H9 (cell line): ENCODE data around the gene MAP3K9. TPM values are rescaled to one million over a fixed set of nuclear protein-coding genes. Genes with fewer than 3 reads are reported as not detected.

Source experiments
- DNase-seq: peaks from one replicate; pipeline ENCODE4 v3.0.0-alpha.2; 2017
- H2AFZ ChIP-seq: one replicate; pipeline ENCODE4 v1.6.1; 2013; ENCODE audit warnings: mild to moderate bottlenecking, low read length, control low read depth, moderate library complexity
- H2AK5ac ChIP-seq: 2 replicates; pipeline ENCODE4 v1.6.1; 2013; ENCODE audit warnings: low read length, control low read depth, mixed read lengths; ENCODE audit not compliant: insufficient read length
- H2BK120ac ChIP-seq: one replicate; pipeline ENCODE4 v1.6.1; 2013; ENCODE audit warnings: low read depth, mild to moderate bottlenecking, low read length, control low read depth, inconsistent platforms; ENCODE audit not compliant: poor library complexity, severe bottlenecking
- H2BK12ac ChIP-seq: 2 replicates; pipeline ENCODE4 v1.6.1; 2013; ENCODE audit warnings: low read length, control low read depth, mixed read lengths, low read depth; ENCODE audit not compliant: insufficient read length
- H2BK15ac ChIP-seq: 2 replicates; pipeline ENCODE4 v1.6.1; 2013; ENCODE audit warnings: low read depth, low read length, control low read depth
- H2BK20ac ChIP-seq: one replicate; pipeline ENCODE4 v1.6.1; 2013; ENCODE audit warnings: low read depth, mild to moderate bottlenecking, low read length, control low read depth, inconsistent platforms; ENCODE audit not compliant: poor library complexity, severe bottlenecking
- H2BK5ac ChIP-seq: 2 replicates; pipeline ENCODE4 v1.6.1; 2013; ENCODE audit warnings: low read length, control low read depth, mixed read lengths; ENCODE audit not compliant: insufficient read length
- H3K14ac ChIP-seq: 2 replicates; pipeline ENCODE4 v1.6.1; 2013; ENCODE audit warnings: low read length, control low read depth; ENCODE audit not compliant: insufficient read depth
- H3K18ac ChIP-seq: 2 replicates; pipeline ENCODE4 v1.6.1; 2013; ENCODE audit warnings: low read depth, mild to moderate bottlenecking, mixed read lengths, low read length, control low read depth; ENCODE audit not compliant: insufficient read length
- H3K23ac ChIP-seq: 2 replicates; pipeline ENCODE4 v1.6.1; 2013; ENCODE audit warnings: low read length, control low read depth, mixed read lengths, low read depth; ENCODE audit not compliant: insufficient read length
- H3K23me2 ChIP-seq: 2 replicates; pipeline ENCODE4 v1.6.1; 2013; ENCODE audit warnings: low read depth, mild to moderate bottlenecking, mixed read lengths, low read length, control low read depth; ENCODE audit not compliant: insufficient read length, poor library complexity, severe bottlenecking
- H3K27ac ChIP-seq: 2 replicates; pipeline ENCODE4 v1.5.1; 2013; ENCODE audit warnings: low read length, control low read depth, mixed read lengths, low read depth; ENCODE audit not compliant: insufficient read length
- H3K27me3 ChIP-seq: 2 replicates; pipeline ENCODE4 v1.6.1; 2013; ENCODE audit warnings: low read length, control low read depth, inconsistent platforms; ENCODE audit not compliant: insufficient read depth
- H3K4ac ChIP-seq: 2 replicates; pipeline ENCODE4 v1.6.1; 2013; ENCODE audit warnings: low read depth, mild to moderate bottlenecking, control low read depth, inconsistent platforms, low read length, moderate library complexity
- H3K4me1 ChIP-seq: 2 replicates; pipeline ENCODE4 v1.6.1; 2013; ENCODE audit warnings: low read length, control low read depth, inconsistent platforms; ENCODE audit not compliant: insufficient read depth
- H3K4me2 ChIP-seq: 2 replicates; pipeline ENCODE4 v1.6.1; 2013; ENCODE audit warnings: low read length, control low read depth, mixed read lengths; ENCODE audit not compliant: insufficient read length, insufficient read depth
- H3K56ac ChIP-seq: 2 replicates; pipeline ENCODE4 v1.6.1; 2013; ENCODE audit warnings: low read depth, mild to moderate bottlenecking, mixed read lengths, low read length, control low read depth; ENCODE audit not compliant: insufficient read length
- H3K79me1 ChIP-seq: 2 replicates; pipeline ENCODE4 v1.6.1; 2013; ENCODE audit warnings: low read depth, mild to moderate bottlenecking, moderate library complexity, low read length, control low read depth, inconsistent platforms; ENCODE audit not compliant: insufficient read depth, poor library complexity, severe bottlenecking
- H3K79me2 ChIP-seq: 2 replicates; pipeline ENCODE4 v1.6.1; 2013; ENCODE audit warnings: low read length, control low read depth, inconsistent platforms; ENCODE audit not compliant: insufficient read depth
- H3K9ac ChIP-seq: 2 replicates; pipeline ENCODE4 v1.6.1; 2013; ENCODE audit warnings: low read length, control low read depth, mixed read lengths; ENCODE audit not compliant: insufficient read length; ENCODE audit errors: extremely low read depth
- H3K9me3 ChIP-seq: one replicate; pipeline ENCODE4 v1.6.1; 2013; ENCODE audit warnings: low read depth, low read length, inconsistent platforms; ENCODE audit not compliant: control insufficient read depth
- H3T11ph ChIP-seq: one replicate; pipeline ENCODE4 v1.6.1; 2013; ENCODE audit warnings: mild to moderate bottlenecking, low read length, control low read depth, inconsistent platforms
- H4K20me1 ChIP-seq: one replicate; pipeline ENCODE4 v1.6.1; 2013; ENCODE audit not compliant: control insufficient read depth, insufficient read length, insufficient read depth
- H4K5ac ChIP-seq: 2 replicates; pipeline ENCODE4 v1.6.1; 2013; ENCODE audit warnings: low read depth, mild to moderate bottlenecking, mixed read lengths, low read length, control low read depth; ENCODE audit not compliant: insufficient read length
- H4K8ac ChIP-seq: replicated peaks from 2 replicates; pipeline ENCODE4 v1.6.1; 2013; ENCODE audit warnings: low read length, control low read depth, mixed read lengths, low read depth; ENCODE audit not compliant: insufficient read length
- H4K91ac ChIP-seq: 2 replicates; pipeline ENCODE4 v1.6.1; 2013; ENCODE audit warnings: low read depth, mild to moderate bottlenecking, moderate library complexity, mixed read lengths, low read length, control low read depth; ENCODE audit not compliant: insufficient read length
- H3K27ac Mint-ChIP-seq, 3 experiments: 2 replicates in 2 of 3; 3 replicates in 1 of 3; pipeline ENCODE4 v1.8.0; 2020 to 2021; ENCODE audit warnings: mixed read lengths in 3 of 3, mild to moderate bottlenecking in 1 of 3, moderate library complexity in 1 of 3
- H3K27me3 Mint-ChIP-seq: 2 replicates; pipeline ENCODE4 v1.8.0; 2021; ENCODE audit warnings: low read depth, mild to moderate bottlenecking, moderate library complexity, mixed read lengths
- H3K36me3 Mint-ChIP-seq, 3 experiments: 2 replicates in 2 of 3; 3 replicates in 1 of 3; pipeline ENCODE4 v1.8.0; 2020 to 2021; ENCODE audit warnings: low read depth in 3 of 3, mixed read lengths in 3 of 3; ENCODE audit not compliant: insufficient read depth in 1 of 3
- H3K4me1 Mint-ChIP-seq, 2 experiments: 2 replicates each; pipeline ENCODE4 v1.8.0; 2020; ENCODE audit warnings: mixed read lengths in 2 of 2
- H3K4me3 Mint-ChIP-seq, 2 experiments: 2 replicates in 1 of 2; 3 replicates in 1 of 2; pipeline ENCODE4 v1.8.0; 2020 to 2021; ENCODE audit warnings: mild to moderate bottlenecking in 2 of 2, mixed read lengths in 2 of 2, moderate library complexity in 1 of 2
- H3K9me3 Mint-ChIP-seq, 2 experiments: 2 replicates in 1 of 2; 3 replicates in 1 of 2; pipeline ENCODE4 v1.8.0; 2020; ENCODE audit warnings: mild to moderate bottlenecking in 2 of 2, mixed read lengths in 2 of 2, moderate library complexity in 1 of 2
- WGBS: extraction: QIAGEN DNeasy Blood & Tissue Kit; methylation state at CpG from one replicate; pipeline ENCODE4 v1.1.7; 2013; ENCODE audit warnings: missing lambda C conversion rate, low lambda C conversion rate, mixed read lengths; ENCODE audit not compliant: insufficient read length; ENCODE audit errors: extremely low coverage; 5-methylcytosine and 5-hydroxymethylcytosine counted together
- total RNA-seq: library from RNA; stranded (reverse); gene quantifications from 2 replicates; pipeline ENCODE4 v1.2.1, GENCODE V29; 2021
- TF ChIP-seq, protein P1 (sequence below): fragments of 200-600 bp; sonication (generic); conservative IDR thresholded peaks from 3 replicates; pipeline ENCODE4 v1.8.0; 2021; ENCODE audit warnings: antibody characterized with exemption, mild to moderate bottlenecking

The MAP3K9 gene
- total RNA-seq, 1 experiment from 2014 or later: 20.0 TPM

DNA sequence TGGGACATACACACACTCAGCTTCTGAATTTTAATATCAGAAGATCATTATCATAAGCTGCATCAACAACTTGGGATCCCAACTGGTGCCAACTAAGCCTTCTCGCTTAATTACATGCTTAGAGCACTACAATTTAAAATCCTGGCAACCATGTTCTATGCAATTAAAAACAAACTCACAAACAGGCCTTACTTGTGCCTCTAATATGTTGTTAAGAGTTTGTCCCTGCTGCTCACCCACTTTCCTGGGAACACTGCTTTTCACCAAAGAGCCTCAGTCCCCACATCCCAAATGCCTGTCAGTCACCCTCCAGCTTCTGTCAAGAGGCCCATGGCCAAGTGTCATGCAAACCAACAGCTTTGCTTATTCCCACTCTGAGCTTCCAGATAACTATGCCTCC lies 97.9 kb downstream of the MAP3K9 start:
- H2BK12ac ChIP-seq: no peak overlapping the region
- Mint-ChIP-seq H3K9me3 (0 out of 5 replicates have a peak, but pooled peaks cover 0 to 4% of the 10 kb centered on the region in 2 experiments), H3K27me3 (no peaks in the 10 kb centered on the region; the same call in 1 of the 2 replicates), H3K36me3 (peaks cover 0 to 5% (median 2%) of the 10 kb centered on the region in 3 experiments; a peak in 2 of 7 replicates), H3K4me3 (no peak overlapping the region), H3K4me1 (peaks cover 62 to 63% of the 10 kb centered on the region in 2 experiments), H3K27ac (no peak overlapping the region)
- no peak overlapping the region for H3K4me2 ChIP-seq
- no peak overlapping the region for H3K9ac ChIP-seq
- no peaks in the 10 kb centered on the region for H3K23me2 ChIP-seq
- H2BK20ac ChIP-seq: no peak overlapping the region
- H3K9me3 ChIP-seq: no peaks in the 10 kb centered on the region
- H3K27me3 ChIP-seq: no peaks in the 10 kb centered on the region
- no peak overlapping the region for H3K14ac ChIP-seq
- H2BK5ac ChIP-seq: no peak overlapping the region
- H3K79me2 ChIP-seq: no peaks in the 10 kb centered on the region
- no peak overlapping the region for H3K27ac ChIP-seq
- no peak overlapping the region for H4K8ac ChIP-seq
- no peak overlapping the region for H3T11ph ChIP-seq
- peaks cover 24% of the 10 kb centered on the region for H3K4me1 ChIP-seq
- no peak overlapping the region for H2AK5ac ChIP-seq
- H2BK15ac ChIP-seq: no peak overlapping the region
- no peak overlapping the region for H4K5ac ChIP-seq
- H3K79me1 ChIP-seq: no peaks in the 10 kb centered on the region
- DNase-seq: no peak
- no peak overlapping the region for H3K18ac ChIP-seq
- H4K20me1 ChIP-seq: no peaks in the 10 kb centered on the region
- no peak overlapping the region for H3K4ac ChIP-seq
- WGBS: no CpG with 5 or more reads among the region's 1 CpG
- no peak overlapping the region for H3K23ac ChIP-seq
- H3K56ac ChIP-seq: no peak overlapping the region
- no peak overlapping the region for H2AFZ ChIP-seq
- TF ChIP-seq, protein P1, sequence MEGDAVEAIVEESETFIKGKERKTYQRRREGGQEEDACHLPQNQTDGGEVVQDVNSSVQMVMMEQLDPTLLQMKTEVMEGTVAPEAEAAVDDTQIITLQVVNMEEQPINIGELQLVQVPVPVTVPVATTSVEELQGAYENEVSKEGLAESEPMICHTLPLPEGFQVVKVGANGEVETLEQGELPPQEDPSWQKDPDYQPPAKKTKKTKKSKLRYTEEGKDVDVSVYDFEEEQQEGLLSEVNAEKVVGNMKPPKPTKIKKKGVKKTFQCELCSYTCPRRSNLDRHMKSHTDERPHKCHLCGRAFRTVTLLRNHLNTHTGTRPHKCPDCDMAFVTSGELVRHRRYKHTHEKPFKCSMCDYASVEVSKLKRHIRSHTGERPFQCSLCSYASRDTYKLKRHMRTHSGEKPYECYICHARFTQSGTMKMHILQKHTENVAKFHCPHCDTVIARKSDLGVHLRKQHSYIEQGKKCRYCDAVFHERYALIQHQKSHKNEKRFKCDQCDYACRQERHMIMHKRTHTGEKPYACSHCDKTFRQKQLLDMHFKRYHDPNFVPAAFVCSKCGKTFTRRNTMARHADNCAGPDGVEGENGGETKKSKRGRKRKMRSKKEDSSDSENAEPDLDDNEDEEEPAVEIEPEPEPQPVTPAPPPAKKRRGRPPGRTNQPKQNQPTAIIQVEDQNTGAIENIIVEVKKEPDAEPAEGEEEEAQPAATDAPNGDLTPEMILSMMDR: no peak
- H2BK120ac ChIP-seq: no peak overlapping the region
- peak overlapping the region; percentile 6 for H4K91ac ChIP-seq
